Measurements from ENCODE around the gene PWWP2A. TPM values are rescaled to one million over a fixed set of nuclear protein-coding genes. Genes with fewer than 3 reads are reported as not detected.

PWWP2A gene
- total RNA-seq, 2 donors from 2014 or later: 27.0 to 75.5 TPM

DNA sequence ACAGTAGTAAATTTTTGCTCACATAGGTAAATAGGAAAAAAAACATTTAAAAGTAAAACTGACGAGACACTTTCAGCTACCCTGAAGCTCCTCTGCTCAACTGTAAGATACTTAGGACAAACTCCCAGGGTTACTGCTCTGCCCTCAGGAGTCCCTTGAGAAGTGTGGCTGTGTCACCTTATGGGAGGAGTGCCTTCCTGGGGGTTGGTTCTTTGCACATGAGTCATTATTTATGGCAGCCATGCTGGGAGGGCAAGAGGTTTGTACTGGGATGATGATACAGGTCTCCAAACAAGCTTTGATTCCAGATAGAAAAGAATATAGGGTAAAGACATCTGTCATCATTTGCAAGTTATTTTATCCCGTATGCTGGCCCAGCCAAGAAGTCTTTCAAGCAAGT lies 64.4 kb downstream of the PWWP2A start:
- H3K9me3 ChIP-seq: no peaks in the 10 kb centered on the region
- no peaks in the 10 kb centered on the region for H3K4me1 ChIP-seq
- H3K4me3 ChIP-seq: no peak overlapping the region
- intact Hi-C loops (cut with DNase I): no loop called here
- TF ChIP-seq, protein P1, sequence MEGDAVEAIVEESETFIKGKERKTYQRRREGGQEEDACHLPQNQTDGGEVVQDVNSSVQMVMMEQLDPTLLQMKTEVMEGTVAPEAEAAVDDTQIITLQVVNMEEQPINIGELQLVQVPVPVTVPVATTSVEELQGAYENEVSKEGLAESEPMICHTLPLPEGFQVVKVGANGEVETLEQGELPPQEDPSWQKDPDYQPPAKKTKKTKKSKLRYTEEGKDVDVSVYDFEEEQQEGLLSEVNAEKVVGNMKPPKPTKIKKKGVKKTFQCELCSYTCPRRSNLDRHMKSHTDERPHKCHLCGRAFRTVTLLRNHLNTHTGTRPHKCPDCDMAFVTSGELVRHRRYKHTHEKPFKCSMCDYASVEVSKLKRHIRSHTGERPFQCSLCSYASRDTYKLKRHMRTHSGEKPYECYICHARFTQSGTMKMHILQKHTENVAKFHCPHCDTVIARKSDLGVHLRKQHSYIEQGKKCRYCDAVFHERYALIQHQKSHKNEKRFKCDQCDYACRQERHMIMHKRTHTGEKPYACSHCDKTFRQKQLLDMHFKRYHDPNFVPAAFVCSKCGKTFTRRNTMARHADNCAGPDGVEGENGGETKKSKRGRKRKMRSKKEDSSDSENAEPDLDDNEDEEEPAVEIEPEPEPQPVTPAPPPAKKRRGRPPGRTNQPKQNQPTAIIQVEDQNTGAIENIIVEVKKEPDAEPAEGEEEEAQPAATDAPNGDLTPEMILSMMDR (IDR thresholded peaks at IDR 0.05): no peak
- H3K27me3 ChIP-seq: no peaks in the 10 kb centered on the region
- H3K36me3 ChIP-seq (replicated peaks in 1 of 2; ENCODE audit: insufficient read depth in 1 of 2, low read depth in 2 of 2): peaks cover 0 to 12% of the 10 kb centered on the region in 2 donors
- DNase-seq (no peak), ATAC-seq (no peak)
- H3K27ac ChIP-seq: no peak overlapping the region
- 93 to 100% methylated on average over 2 of the region's 2 CpGs for WGBS, 2 donors

DNA sequence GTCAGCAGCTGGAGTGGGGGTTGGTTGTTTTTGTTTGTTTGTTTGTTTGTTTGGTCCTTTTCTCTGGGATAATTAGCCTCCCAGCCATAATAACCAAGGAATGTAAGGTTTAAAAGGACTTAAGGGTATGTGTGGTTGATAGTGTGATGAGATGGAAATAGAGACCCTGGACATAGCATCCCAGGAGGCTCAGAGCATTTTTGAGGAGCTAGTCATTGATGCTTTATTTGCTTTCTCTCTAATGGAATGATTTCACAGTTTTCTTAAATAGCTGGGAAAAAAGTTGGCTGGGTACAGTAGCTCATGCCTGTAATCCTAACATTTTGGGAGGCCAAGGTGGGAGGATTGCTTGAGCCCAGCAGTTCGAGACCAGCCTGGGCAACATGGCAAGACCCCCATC lies 65.2 kb downstream of the PWWP2A start:
- Histone ChIP-seq H3K4me3 (no peak overlapping the region), H3K27me3 (no peaks in the 10 kb centered on the region), H3K4me1 (no peaks in the 10 kb centered on the region), H3K27ac (no peak overlapping the region), H3K9me3 (no peaks in the 10 kb centered on the region), H3K36me3 (replicated peaks in 1 of 2; ENCODE audit: insufficient read depth in 1 of 2, low read depth in 2 of 2) (peaks cover 0 to 15% of the 10 kb centered on the region in 2 donors)
- 94 to 100% methylated on average over 1 of the region's 1 CpG for WGBS, 2 donors
- no peak for DNase-seq
- intact Hi-C loops (cut with DNase I): no loop called here
- no peak for ATAC-seq
- TF ChIP-seq, protein P1 (IDR thresholded peaks at IDR 0.05): no peak
- no peak for TF ChIP-seq POLR2A (IDR thresholded peaks at IDR 0.05)

DNA sequence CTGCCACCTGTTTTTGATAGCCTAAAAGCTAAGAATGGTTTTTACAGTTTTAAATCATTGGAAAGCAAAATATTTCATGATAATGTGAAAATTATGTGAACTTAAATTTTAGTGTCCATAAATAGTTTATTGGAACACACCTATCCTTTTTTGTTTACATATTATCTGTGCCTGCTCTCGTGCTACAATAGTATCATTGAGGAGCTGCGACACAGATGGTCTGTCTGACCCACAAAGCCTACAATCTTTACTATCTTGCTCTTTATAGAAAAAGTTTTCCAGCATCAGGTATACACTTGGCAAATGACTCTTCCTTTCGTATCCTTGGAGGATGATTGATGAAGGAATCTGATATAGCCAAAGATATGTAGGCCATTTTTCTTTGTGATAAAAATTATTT lies 70.2 kb downstream of the PWWP2A start:
- Histone ChIP-seq H3K4me3 (no peak overlapping the region), H3K27me3 (no peaks in the 10 kb centered on the region), H3K4me1 (no peaks in the 10 kb centered on the region), H3K36me3 (replicated peaks in 1 of 2; ENCODE audit: insufficient read depth in 1 of 2, low read depth in 2 of 2) (peaks cover 0 to 15% of the 10 kb centered on the region in 2 donors), H3K9me3 (no peaks in the 10 kb centered on the region), H3K27ac (no peak overlapping the region)
- no peak for TF ChIP-seq POLR2A (IDR thresholded peaks at IDR 0.05)
- TF ChIP-seq, protein P1 (IDR thresholded peaks at IDR 0.05): no peak
- DNase-seq: no peak
- WGBS, 2 donors: 75 to 80% methylated on average over 3 of the region's 3 CpGs
- no peak for ATAC-seq
- intact Hi-C loops (cut with DNase I): no loop called here

DNA sequence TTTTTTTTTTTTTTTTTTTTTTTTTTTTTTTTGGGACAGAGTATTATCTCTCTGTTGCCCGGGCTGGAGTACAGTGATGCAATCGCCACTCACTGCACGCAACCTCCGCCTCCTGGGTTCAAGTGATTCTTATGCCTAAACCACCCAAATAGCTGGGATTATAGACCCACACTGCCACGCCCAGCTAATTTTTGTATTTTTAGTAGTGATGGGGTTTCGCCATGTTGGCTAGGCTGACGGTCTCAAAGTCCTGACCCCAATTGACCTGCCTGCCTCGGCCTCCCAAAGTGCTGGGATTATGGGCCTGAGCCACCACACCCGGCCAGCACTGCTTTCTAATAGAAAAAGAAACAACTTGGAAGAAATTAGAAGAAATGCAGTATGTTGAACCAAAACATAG lies 71.1 kb downstream of the PWWP2A start:
- no peak for TF ChIP-seq POLR2A (IDR thresholded peaks at IDR 0.05)
- TF ChIP-seq, protein P1 (IDR thresholded peaks at IDR 0.05): no peak
- Histone ChIP-seq H3K27me3 (no peaks in the 10 kb centered on the region), H3K36me3 (replicated peaks in 1 of 2; ENCODE audit: insufficient read depth in 1 of 2, low read depth in 2 of 2) (peaks cover 0 to 15% of the 10 kb centered on the region in 2 donors), H3K4me1 (no peaks in the 10 kb centered on the region), H3K9me3 (no peaks in the 10 kb centered on the region), H3K27ac (no peak overlapping the region), H3K4me3 (no peak overlapping the region)
- DNase-seq: no peak
- intact Hi-C loops (cut with DNase I): no loop called here
- no peak for ATAC-seq
- 91 to 92% methylated on average over 9 of the region's 9 CpGs for WGBS, 2 donors

DNA sequence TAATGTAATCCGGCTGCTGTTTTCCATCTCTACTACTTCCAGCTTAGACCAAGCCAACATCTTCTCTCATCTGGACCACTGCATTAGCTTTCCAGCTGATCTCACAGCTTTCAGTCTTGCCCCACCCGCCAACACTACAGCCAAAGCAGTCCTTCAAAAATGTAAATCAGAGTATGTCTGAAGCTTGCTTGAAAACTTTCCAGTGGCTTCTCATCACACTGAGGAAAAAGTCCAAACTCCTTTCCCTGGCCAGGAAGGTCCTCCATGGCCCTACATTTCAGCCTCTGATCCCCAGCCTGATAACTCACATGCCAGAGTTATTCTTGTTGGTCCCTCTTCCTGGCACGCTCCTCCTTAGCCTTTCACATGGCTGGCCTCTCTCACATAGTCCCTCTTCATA lies 71.8 kb downstream of the PWWP2A start:
- no peaks in the 10 kb centered on the region for H3K4me1 ChIP-seq
- intact Hi-C loops (cut with DNase I): no loop called here
- WGBS, 2 donors: 91 to 93% methylated on average over 3 of the region's 3 CpGs
- DNase-seq: no peak
- no peaks in the 10 kb centered on the region for H3K27me3 ChIP-seq
- no peak overlapping the region for H3K4me3 ChIP-seq
- no peak for TF ChIP-seq POLR2A (IDR thresholded peaks at IDR 0.05)
- TF ChIP-seq, protein P1 (IDR thresholded peaks at IDR 0.05): no peak
- H3K9me3 ChIP-seq: no peaks in the 10 kb centered on the region
- peaks cover 0 to 14% of the 10 kb centered on the region in 2 donors for H3K36me3 ChIP-seq (replicated peaks in 1 of 2; ENCODE audit: insufficient read depth in 1 of 2, low read depth in 2 of 2)
- ATAC-seq: no peak
- no peak overlapping the region for H3K27ac ChIP-seq
